MM.1S (cell line): ENCODE results near the gene RFFL.

Source experiments
- CTCF ChIP-seq: fragments of 300-600 bp; sonication (generic); IDR thresholded peaks from 2 replicates; pipeline ENCODE4 v1.5.1; 2016; ENCODE audit warnings: antibody characterized with exemption, low read length, mixed read lengths
- EZH2 ChIP-seq: fragments of 300-600 bp; sonication (generic); optimal IDR thresholded peaks from 2 replicates; pipeline ENCODE3; 2017; ENCODE audit warnings: low read depth, mild to moderate bottlenecking, antibody characterized with exemption, low read length, mixed read lengths

- TF ChIP-seq EZH2 = no peak
- no peak for TF ChIP-seq CTCF
Observed at GRCh38 chr17:35086931-35087573, 23.5 kb upstream of the RFFL start.
